D721Med (cell line): Measurements from ENCODE around the gene MYO18B.
A peak's percentile ranks its signal among the peaks of the same experiment; 100 is the strongest.

Experiments used
- DNase-seq: peaks from one replicate; pipeline ENCODE4 v3.0.0; 2011; ENCODE audit warnings: low spot score; ENCODE audit not compliant: insufficient read length
- FAIRE-seq: peaks from 2 replicates; lab custom pipeline; 2011; peaks lifted over from hg19 to GRCh38; lab: Jason Lieb, UNC
- CTCF ChIP-seq: IDR thresholded peaks from 2 replicates; pipeline ENCODE4 v1.5.1; 2012; ENCODE audit warnings: mild to moderate bottlenecking, control low read depth; ENCODE audit not compliant: insufficient read depth; ENCODE audit errors: missing control alignments

The MYO18B gene

GRCh38 chr22:25895678-25896077 lies 153.7 kb downstream of the MYO18B start:
- FAIRE-seq = no peak

GRCh38 chr22:25896098-25896497 lies 154.1 kb downstream of the MYO18B start:
- FAIRE-seq (no peak), DNase-seq (no peak)
- TF ChIP-seq CTCF = peak; percentile 22

More at GRCh38 chr22:25895678-25896077, 153.7 kb downstream of the MYO18B start:
- no peak for DNase-seq
- no peak for TF ChIP-seq CTCF

- TF ChIP-seq CTCF = no peak
- FAIRE-seq = no peak
- DNase-seq = no peak
These were observed 154.6 kb downstream of the MYO18B start for GRCh38 chr22:25896592-25896991.

- FAIRE-seq (no peak), DNase-seq (no peak)
- peak; percentile 33 for TF ChIP-seq CTCF
These were observed 156.8 kb downstream of the MYO18B start for GRCh38 chr22:25898707-25899365.

- no peak for TF ChIP-seq CTCF
- FAIRE-seq = no peak
- DNase-seq = no peak
These were observed 157.6 kb downstream of the MYO18B start for GRCh38 chr22:25899566-25899965.

- DNase-seq = no peak
- TF ChIP-seq CTCF = no peak
- FAIRE-seq = no peak
These were observed 158.4 kb downstream of the MYO18B start for GRCh38 chr22:25900390-25900789.

- no peak for FAIRE-seq
- TF ChIP-seq CTCF = no peak
- DNase-seq = no peak
These were observed 158.9 kb downstream of the MYO18B start for GRCh38 chr22:25900880-25901279.
